K562 (cell line): ENCODE measurements around the gene AP3B2. TPM values are rescaled to one million over a fixed set of nuclear protein-coding genes. Genes with fewer than 3 reads are reported as not detected.

Source experiments
- ATAC-seq: fragments of 200-7000 bp; cut with Tn5 transposase; 3 replicates; pipeline ENCODE4 v1.9.1; 2020; ENCODE audit warnings: moderate library complexity
- BruUV-seq: library from RNA; stranded (reverse); fragments of 400-500 nt; replicated peaks from 2 replicates; lab custom pipeline; 2021; lab: Mats Ljungman, UMichigan
- CTCF ChIA-PET: fragments of 300-600 bp; formaldehyde crosslinking; extraction: SDS; loops from one replicate; lab custom pipeline; 2021; ENCODE audit warnings: low intra/inter-chr PET ratio; lab: Yijun Ruan, JAX
- POLR2A ChIA-PET: fragments of 300-600, 350-650 bp; sonication (Branson Sonifier 250); formaldehyde crosslinking; extraction: SDS; loops from one replicate; lab custom pipeline; 2021; ENCODE audit warnings: antibody characterized with exemption, inconsistent platforms; lab: Yijun Ruan, JAX
- DNase-seq, 4 experiments: peaks; one replicate each; pipeline versions ENCODE4 v3.0.0 to v3.0.0-alpha.2; 2011 to 2018; ENCODE audit warnings: low spot score in 3 of 4, mixed read lengths in 3 of 4; ENCODE audit errors: extremely low read depth in 1 of 4
- FAIRE-seq: peaks from 2 replicates; lab custom pipeline; 2011; peaks lifted over from hg19 to GRCh38; lab: Jason Lieb, UNC
- H2AFZ ChIP-seq: 2 replicates; pipeline ENCODE4 v1.6.0; 2011; ENCODE audit warnings: low read depth, low read length, control low read depth, inconsistent platforms
- H3K27ac ChIP-seq: fragments of 200-600 bp; 3 replicates; pipeline ENCODE4 v1.8.0; 2011; ENCODE audit warnings: low read depth, mild to moderate bottlenecking, control low read depth, inconsistent platforms, low read length, moderate library complexity, mixed read lengths; ENCODE audit errors: extremely low read depth
- H3K27me3 ChIP-seq, 2 experiments: fragments of 300-600 bp in 1 of 2; 2 replicates in 1 of 2; 3 replicates in 1 of 2; pipeline versions ENCODE4 v1.6.0 to v1.8.0; 2011; ENCODE audit warnings: inconsistent platforms in 2 of 2, low read length in 2 of 2, mild to moderate bottlenecking in 1 of 2, mixed read lengths in 1 of 2, moderate library complexity in 1 of 2; ENCODE audit not compliant: control insufficient read depth in 2 of 2, insufficient read depth in 2 of 2
- H3K36me3 ChIP-seq: fragments of 300-600 bp; 3 replicates; pipeline ENCODE4 v1.8.0; 2011; ENCODE audit warnings: mild to moderate bottlenecking, low read length, inconsistent platforms; ENCODE audit not compliant: control insufficient read depth, insufficient read depth
- H3K4me1 ChIP-seq, 2 experiments: fragments of 200-600 bp in 1 of 2; replicated peaks in 1 of 2; 2 replicates in 1 of 2; 3 replicates in 1 of 2; pipeline versions ENCODE4 v1.5.1 to v1.8.0; 2011; ENCODE audit warnings: inconsistent platforms in 2 of 2, low read length in 2 of 2, mild to moderate bottlenecking in 1 of 2, mixed read lengths in 1 of 2, moderate library complexity in 1 of 2; ENCODE audit not compliant: control insufficient read depth in 2 of 2, insufficient read depth in 2 of 2
- H3K4me2 ChIP-seq: 2 replicates; pipeline ENCODE4 v1.6.1; 2011; ENCODE audit warnings: low read length, control low read depth, inconsistent platforms, mixed read lengths; ENCODE audit not compliant: insufficient read depth
- H3K4me3 ChIP-seq: fragments of 200-600 bp; sonication (generic), shearing (Covaris generic); 2 replicates; pipeline ENCODE4 v1.5.1; 2016; ENCODE audit warnings: control low read depth, inconsistent platforms
- H3K79me2 ChIP-seq: fragments of 200-600 bp; 3 replicates; pipeline ENCODE4 v1.8.0; 2011; ENCODE audit warnings: low read length, inconsistent platforms; ENCODE audit not compliant: control insufficient read depth, insufficient read depth
- H3K9ac ChIP-seq, 2 experiments: 2 replicates each; pipeline versions ENCODE4 v1.6.0 to v1.6.1; 2011; ENCODE audit warnings: low read depth in 2 of 2, low read length in 2 of 2, control low read depth in 1 of 2, inconsistent platforms in 1 of 2, mild to moderate bottlenecking in 1 of 2, mixed read lengths in 1 of 2; ENCODE audit not compliant: insufficient read depth in 1 of 2
- H3K9me1 ChIP-seq: one replicate; pipeline ENCODE4 v1.6.0; 2011; ENCODE audit warnings: inconsistent platforms, mild to moderate bottlenecking, low read length, moderate library complexity; ENCODE audit not compliant: control insufficient read depth, insufficient read depth
- H3K9me3 ChIP-seq: replicated peaks from 2 replicates; pipeline ENCODE4 v1.5.1; 2011; ENCODE audit warnings: low read depth, low read length, inconsistent platforms; ENCODE audit not compliant: control insufficient read depth, insufficient read depth
- H4K20me1 ChIP-seq: replicated peaks from 2 replicates; pipeline ENCODE4 v1.6.1; 2011; ENCODE audit warnings: low read length, inconsistent platforms, mixed read lengths; ENCODE audit not compliant: control insufficient read depth, insufficient read depth
- BDP1 ChIP-seq: IDR thresholded peaks from 3 replicates; pipeline ENCODE4 v1.6.1; 2011; ENCODE audit not compliant: insufficient read length, insufficient read depth
- CBX5 ChIP-seq: IDR thresholded peaks from 2 replicates; pipeline ENCODE4 v1.6.1; 2014; ENCODE audit warnings: low read depth, borderline replicate concordance
- CBX8 ChIP-seq: fragments of 200-600 bp; sonication (generic); IDR thresholded peaks from 2 replicates; pipeline ENCODE4 v1.6.1; 2012; ENCODE audit warnings: borderline replicate concordance, mixed run types, low read depth, mild to moderate bottlenecking, moderate library complexity, mixed read lengths, low read length, control low read depth, inconsistent platforms; ENCODE audit not compliant: poor library complexity, severe bottlenecking; ENCODE audit errors: extremely low read depth
- GTF2B ChIP-seq: IDR thresholded peaks from 2 replicates; pipeline ENCODE4 v1.6.1; 2011; ENCODE audit not compliant: insufficient read length; ENCODE audit errors: extremely low read depth
- IRF1 ChIP-seq: sonication (generic); formaldehyde crosslinking; IDR thresholded peaks from 2 replicates; pipeline ENCODE4 v1.8.0; 2022; ENCODE audit warnings: missing genetic modification reagents, mild to moderate bottlenecking, borderline replicate concordance
- IRF2 ChIP-seq: sonication (generic); formaldehyde crosslinking; IDR thresholded peaks from 2 replicates; pipeline ENCODE4 v1.8.1; 2022; ENCODE audit warnings: mild to moderate bottlenecking, missing genetic modification reagents
- JUNB ChIP-seq: fragments of 450-650 bp; formaldehyde crosslinking; conservative IDR thresholded peaks from 2 replicates; pipeline ENCODE4 v1.4.0; 2020; ENCODE audit warnings: mild to moderate bottlenecking
- KAT7 ChIP-seq: sonication (generic); formaldehyde crosslinking; IDR thresholded peaks from 2 replicates; pipeline ENCODE4 v1.8.0; 2022; ENCODE audit warnings: missing genetic modification reagents, mild to moderate bottlenecking, borderline replicate concordance
- KHSRP ChIP-seq: fragments of 450-650 bp; IDR thresholded peaks from 2 replicates; pipeline ENCODE4 v1.6.1; 2017
- MIER1 ChIP-seq: fragments of 450-650 bp; IDR thresholded peaks from 2 replicates; pipeline ENCODE4 v1.6.1; 2016; ENCODE audit warnings: antibody characterized with exemption, mild to moderate bottlenecking, low read depth
- MTA3 ChIP-seq: fragments of 450-650 bp; formaldehyde crosslinking; IDR thresholded peaks from 2 replicates; pipeline ENCODE4 v1.6.1; 2017; ENCODE audit warnings: mild to moderate bottlenecking, borderline replicate concordance
- PHB ChIP-seq: fragments of 250-450 bp; sonication (Bioruptor Pico); IDR thresholded peaks from 2 replicates; pipeline ENCODE4 v1.5.0; 2021
- SMARCA5 ChIP-seq: fragments of 450-650 bp; IDR thresholded peaks from 2 replicates; pipeline ENCODE4 v1.6.1; 2016
- STAT5A ChIP-seq: IDR thresholded peaks from 2 replicates; pipeline ENCODE4 v1.6.1; 2012; ENCODE audit warnings: low read length, inconsistent platforms, borderline replicate concordance
- ZBTB2 ChIP-seq: fragments of 450-650 bp; IDR thresholded peaks from 2 replicates; pipeline ENCODE4 v1.6.1; 2016; ENCODE audit warnings: antibody characterized with exemption
- ZNF121 ChIP-seq: sonication (generic); formaldehyde crosslinking; conservative IDR thresholded peaks from 2 replicates; pipeline ENCODE4 v1.8.0; 2022; ENCODE audit warnings: missing genetic modification reagents
- WGBS: fragments of 100-300 bp; shearing (Covaris generic); methylation state at CpG from one replicate; pipeline ENCODE4 v1.1.6; 2016; ENCODE audit warnings: low coverage, mixed read lengths; ENCODE audit not compliant: insufficient coverage; ENCODE audit errors: missing lambda C conversion rate; 5-methylcytosine and 5-hydroxymethylcytosine counted together
- in situ Hi-C: fragments of 300-500 bp; cut with MboI; formaldehyde crosslinking; loops from 4 replicates; pipeline ENCODE4 v1.15.0; 2018; ENCODE audit warnings: inconsistent platforms, mixed read lengths
- intact Hi-C: fragments of 100-400 bp; cut with micrococcal nuclease; formaldehyde crosslinking; loops from 2 replicates; pipeline ENCODE4 v1.14.2; 2022
- polyA plus RNA-seq, 8 experiments: library from polyadenylated mRNA; depleted of rRNA in 4 of 8; stranded (reverse) in 5 of 8; unstranded in 3 of 8; fragments of >200 nt; fragmentation: Nextera tagmentation in 2 of 8; fragmentation: Illumina TruSeq in 1 of 8; extraction: Ambion mirVana in 2 of 8; extraction: Trizol in 1 of 8; gene quantifications; 2 replicates each; pipeline versions ENCODE4 v1.2.1 to v1.2.3, GENCODE V29; 2011 to 2014; ENCODE audit warnings: inconsistent platforms in 1 of 8, missing spikeins in 1 of 8
- total RNA-seq, 7 experiments: library from RNA; depleted of rRNA in 6 of 7; stranded (reverse); fragments of >200 nt in 6 of 7; fragmentation: Illumina TruSeq in 2 of 7; extraction: Trizol in 2 of 7; gene quantifications; 2 replicates each; pipeline versions ENCODE4 v1.2.1 to v1.2.3, GENCODE V29; 2011 to 2021; ENCODE audit warnings: low replicate concordance in 1 of 7

Gene AP3B2
- total and polyA plus RNA-seq, 9 of the 15 experiments (the other 6 are each of a cell fraction or from before 2014, with no cell fraction given): 0.03 to 0.15 (median 0.10) TPM; not detected in 2

DNA sequence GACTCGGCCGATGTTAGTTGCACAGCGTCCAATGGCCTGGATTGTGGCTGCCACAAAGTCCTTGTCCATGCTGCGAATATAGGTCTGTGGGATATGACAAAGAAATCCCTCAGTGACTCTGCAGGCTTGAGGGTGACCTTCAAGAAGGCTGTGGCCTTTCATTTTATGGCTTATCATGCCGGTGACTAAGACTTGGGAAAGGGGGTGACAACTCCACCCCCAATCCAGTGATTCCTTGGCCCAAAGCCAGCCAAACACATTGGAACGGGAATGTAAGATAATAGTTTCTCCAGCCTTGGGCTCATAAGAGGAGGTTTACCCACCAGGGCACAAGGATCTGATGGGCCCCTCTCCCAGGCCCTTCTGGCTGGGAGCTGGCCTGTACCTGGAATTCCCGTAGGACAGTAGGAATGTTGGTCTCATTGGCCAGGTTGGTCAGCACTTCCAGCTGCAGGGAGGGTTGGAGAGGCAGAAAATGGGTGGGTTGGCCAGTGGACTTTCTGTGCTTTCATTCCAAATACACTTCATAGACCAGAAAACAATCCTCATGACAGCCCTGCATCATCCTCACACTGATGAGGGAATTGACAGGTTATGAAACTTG is 31.9 kb downstream of the AP3B2 start (continued):
- TF ChIP-seq IRF1 (CRISPR knock-in tag) (no peak), KHSRP (no peak), ZBTB2 (no peak), BDP1 (no peak), KAT7 (CRISPR knock-in tag) (no peak), PHB (CRISPR knock-in tag) (no peak), MTA3 (no peak)
- TF ChIP-seq, all 486 proteins: peak for 13

GRCh38 chr15:82674873-82675272 is 34.8 kb downstream of the AP3B2 start:
- FAIRE-seq (no peak), ATAC-seq (no peak), DNase-seq (no peak)
- H3K9ac ChIP-seq: no peak overlapping the region
- intact Hi-C loops: no loop called here
- CTCF ChIA-PET: no interaction called here
- no peaks in the 10 kb centered on the region for H4K20me1 ChIP-seq
- no peak overlapping the region for H3K27ac ChIP-seq
- WGBS: 0% methylated on average over 2 of the region's 2 CpGs
- peaks cover 5 to 8% of the 10 kb centered on the region in 2 experiments; a peak in 4 of 5 replicates for H3K4me1 ChIP-seq
- no peak for TF ChIP-seq STAT5A
- TF ChIP-seq MIER1: no peak
- TF ChIP-seq GTF2B: no peak
- no peak for TF ChIP-seq ZNF121 (CRISPR knock-in tag)
- no peak for TF ChIP-seq IRF2 (CRISPR knock-in tag)
- TF ChIP-seq CBX5: no peak
- no peak for TF ChIP-seq JUNB (CRISPR knock-in tag)
- no peak for TF ChIP-seq CBX8
- no peak for TF ChIP-seq SMARCA5
- TF ChIP-seq, all 486 proteins: peak for 0
- Histone ChIP-seq H3K9me1 (no peaks in the 10 kb centered on the region), H2AFZ (no peak overlapping the region), H3K4me3 (no peak overlapping the region), H3K9me3 (no peaks in the 10 kb centered on the region), H3K4me2 (no peak overlapping the region), H3K36me3 (no peaks in the 10 kb centered on the region), H3K27me3 (peaks cover 0 to 16% of the 10 kb centered on the region in 2 experiments; a peak in 1 of 5 replicates), H3K79me2 (no peaks in the 10 kb centered on the region)
- no TSS peak for BruUV-seq
- POLR2A ChIA-PET: no interaction called here
- in situ Hi-C loops: no loop called here
